ENCODE measurements around the gene RNF38. TPM values are rescaled to one million over a fixed set of nuclear protein-coding genes. Genes with fewer than 3 reads are reported as not detected.

Gene RNF38
- polyA plus RNA-seq, 3 donors, result 11.3 to 33.2 (median 13.6) TPM

DNA sequence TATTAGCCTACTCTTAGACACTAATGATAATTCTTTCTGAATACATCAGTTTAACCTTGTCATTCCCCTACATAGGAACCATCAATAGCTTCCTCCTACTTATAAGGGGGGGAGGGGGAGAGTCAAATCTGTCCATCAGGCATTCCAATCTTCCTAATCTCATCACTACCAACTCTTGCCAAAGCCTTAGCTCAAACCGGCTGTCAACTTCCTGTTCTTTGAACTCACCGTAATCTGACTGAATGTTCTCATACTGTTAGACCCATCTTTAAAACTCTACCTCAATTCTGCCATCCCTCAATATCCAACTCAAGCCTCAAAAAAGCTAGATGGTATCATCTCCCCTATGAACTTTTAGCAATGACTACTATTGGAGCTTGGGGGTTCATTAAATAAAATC, 41.9 kb upstream of the RNF38 start:
- Histone ChIP-seq H3K9me3 (replicated peaks in 1 of 2; ENCODE audit: control insufficient read depth in 1 of 2, insufficient read depth in 1 of 2, low read length in 2 of 2) (no peaks in the 10 kb centered on the region), H3K9ac (ENCODE audit: insufficient read depth, low read length, poor library complexity, severe bottlenecking) (no peak overlapping the region), H3K4me2 (replicated peaks; ENCODE audit: extremely low read depth, low read length, poor library complexity, severe bottlenecking) (no peak overlapping the region), H3K79me2 (ENCODE audit: insufficient read depth, low read length) (peaks cover 48% of the 10 kb centered on the region), H3K27ac (ENCODE audit: low read depth in 1 of 2, low read length in 2 of 2) (no peak overlapping the region), H3K27me3 (ENCODE audit: control insufficient read depth in 2 of 2, insufficient read depth in 2 of 2, low read length in 2 of 2) (no peaks in the 10 kb centered on the region), H3K36me3 (replicated peaks in 1 of 2; ENCODE audit: control insufficient read depth in 1 of 2, insufficient read depth in 2 of 2, low read length in 2 of 2) (peaks cover 0 to 7% of the 10 kb centered on the region in 2 donors), H4K20me1 (ENCODE audit: insufficient read depth, low read length) (peaks cover 93% of the 10 kb centered on the region), H3K4me1 (ENCODE audit: control insufficient read depth in 1 of 2, insufficient read depth in 2 of 2, low read length in 2 of 2) (no peaks in the 10 kb centered on the region), H2AFZ (ENCODE audit: insufficient read depth, low read depth, low read length, poor library complexity, severe bottlenecking) (no peak overlapping the region), H3K4me3 (replicated peaks in 1 of 3; ENCODE audit: low read depth in 2 of 3, low read length in 3 of 3) (no peak overlapping the region)
- Mint-ChIP-seq H3K9me3 (peaks cover 0 to 2% (median 0%) of the 10 kb centered on the region in 7 donors), H3K4me1 (peaks cover 7% of the 10 kb centered on the region), H3K4me3 (no peak overlapping the region), H3K27me3 (ENCODE audit: low read depth in 3 of 3) (peaks cover 0 to 5% (median 1%) of the 10 kb centered on the region in 3 donors), H3K36me3 (peaks cover 8 to 16% of the 10 kb centered on the region in 2 donors), H3K27ac (peak overlapping the region in 1 of 7 donors; percentile 3)
- peak in 2 of 3 donors; percentile 3 to 4 for DNase-seq
- intact Hi-C loops (cut with micrococcal nuclease), result no loop called here
- TF ChIP-seq CTCF (IDR thresholded peaks at IDR 0.05), result no peak
- 5% methylated on average over 2 of the region's 2 CpGs for WGBS (ENCODE audit: insufficient coverage)

GRCh38 chr9:36438536-36439236, 38.6 kb upstream of the RNF38 start:
- H3K79me2 ChIP-seq (ENCODE audit: insufficient read depth, low read length), result peaks cover 44% of the 10 kb centered on the region
- H2AFZ ChIP-seq (ENCODE audit: insufficient read depth, low read depth, low read length, poor library complexity, severe bottlenecking), result no peak overlapping the region
- no peak for DNase-seq
- Mint-ChIP-seq H3K27me3 (ENCODE audit: low read depth in 3 of 3) (peaks cover 0 to 2% (median 0%) of the 10 kb centered on the region in 3 donors), H3K4me1 (peaks cover 8% of the 10 kb centered on the region), H3K9me3 (no peaks in the 10 kb centered on the region), H3K36me3 (peaks cover 4 to 7% of the 10 kb centered on the region in 2 donors), H3K4me3 (no peak overlapping the region), H3K27ac (peak overlapping the region in 1 of 7 donors; percentile 10)
- WGBS (ENCODE audit: insufficient coverage), result no CpG with 5 or more reads among the region's 3 CpGs
- H3K36me3 ChIP-seq (replicated peaks in 1 of 2; ENCODE audit: control insufficient read depth in 1 of 2, insufficient read depth in 2 of 2, low read length in 2 of 2), result no peaks in the 10 kb centered on the region
- H3K9me3 ChIP-seq (replicated peaks in 1 of 2; ENCODE audit: control insufficient read depth in 1 of 2, insufficient read depth in 1 of 2, low read length in 2 of 2), result no peaks in the 10 kb centered on the region
- no peak overlapping the region for H3K4me3 ChIP-seq (replicated peaks in 1 of 3; ENCODE audit: low read depth in 2 of 3, low read length in 3 of 3)
- no peak for TF ChIP-seq CTCF (IDR thresholded peaks at IDR 0.05)
- H3K27me3 ChIP-seq (ENCODE audit: control insufficient read depth in 2 of 2, insufficient read depth in 2 of 2, low read length in 2 of 2), result no peaks in the 10 kb centered on the region
- intact Hi-C loops (cut with micrococcal nuclease), result no loop called here
- no peak overlapping the region for H3K4me2 ChIP-seq (replicated peaks; ENCODE audit: extremely low read depth, low read length, poor library complexity, severe bottlenecking)
- no peak overlapping the region for H3K9ac ChIP-seq (ENCODE audit: insufficient read depth, low read length, poor library complexity, severe bottlenecking)
- no peak overlapping the region for H3K27ac ChIP-seq (ENCODE audit: low read depth in 1 of 2, low read length in 2 of 2)
- peaks cover 92% of the 10 kb centered on the region for H4K20me1 ChIP-seq (ENCODE audit: insufficient read depth, low read length)
- H3K4me1 ChIP-seq (ENCODE audit: control insufficient read depth in 1 of 2, insufficient read depth in 2 of 2, low read length in 2 of 2), result no peaks in the 10 kb centered on the region

Measured in CD14-positive monocyte (primary cell).